ENCODE results near the gene GMDS.

Gene GMDS

DNA sequence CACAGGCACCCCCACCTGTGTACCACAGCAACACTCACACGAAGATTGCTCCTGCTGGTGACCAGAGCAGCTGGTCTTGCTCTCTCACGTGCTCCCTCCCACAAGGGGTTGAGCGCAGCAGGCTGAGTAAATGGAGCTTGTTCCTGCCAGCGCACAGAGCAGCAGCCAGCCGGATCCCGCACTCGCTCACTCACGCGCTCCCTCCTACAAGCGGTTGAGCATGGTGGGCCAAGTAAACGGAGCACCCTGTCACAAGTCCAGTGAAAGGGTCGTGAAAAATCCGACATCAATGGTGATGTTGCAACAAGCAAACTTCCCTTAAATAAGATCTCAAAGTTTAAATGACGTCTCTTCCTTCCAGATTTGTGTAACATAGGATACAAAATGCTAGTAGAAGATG lies 322.0 kb downstream of the GMDS start:
- no peak for DNase-seq

DNA sequence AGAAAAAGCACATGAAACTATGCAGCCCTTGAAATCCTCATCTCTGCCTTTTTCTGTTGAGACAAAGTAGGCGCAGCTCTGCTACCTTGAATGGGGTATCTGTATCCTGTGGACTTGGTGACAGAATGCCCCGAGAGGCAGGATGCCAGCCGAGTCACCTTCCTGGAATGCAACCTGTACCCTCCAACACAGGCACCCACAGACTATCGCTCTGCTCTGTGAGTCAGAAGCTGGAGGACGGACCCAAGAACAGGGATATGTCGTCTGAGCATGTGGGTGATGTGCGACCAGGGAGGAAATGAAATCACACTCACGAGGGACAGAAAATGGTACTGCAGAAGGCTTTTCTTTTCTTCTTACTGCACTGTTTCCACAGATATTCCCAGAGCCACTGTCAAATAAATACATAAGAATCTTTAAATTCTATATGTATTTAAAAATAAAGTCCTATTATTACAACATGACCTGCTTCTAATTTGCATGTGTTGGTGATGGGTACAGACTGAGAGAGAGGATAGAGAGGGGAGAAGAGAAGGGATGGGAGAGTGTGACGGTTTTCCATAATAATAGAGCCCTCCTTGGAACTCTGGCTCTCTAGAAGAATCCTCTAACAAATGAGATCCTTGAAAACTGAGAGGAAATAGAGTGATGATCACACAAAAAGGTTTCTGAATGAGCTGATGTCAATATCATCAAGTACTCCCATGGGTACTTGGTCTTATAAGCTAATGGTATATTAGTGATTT lies 327.6 kb downstream of the GMDS start:
- DNase-seq, result no peak

DNA sequence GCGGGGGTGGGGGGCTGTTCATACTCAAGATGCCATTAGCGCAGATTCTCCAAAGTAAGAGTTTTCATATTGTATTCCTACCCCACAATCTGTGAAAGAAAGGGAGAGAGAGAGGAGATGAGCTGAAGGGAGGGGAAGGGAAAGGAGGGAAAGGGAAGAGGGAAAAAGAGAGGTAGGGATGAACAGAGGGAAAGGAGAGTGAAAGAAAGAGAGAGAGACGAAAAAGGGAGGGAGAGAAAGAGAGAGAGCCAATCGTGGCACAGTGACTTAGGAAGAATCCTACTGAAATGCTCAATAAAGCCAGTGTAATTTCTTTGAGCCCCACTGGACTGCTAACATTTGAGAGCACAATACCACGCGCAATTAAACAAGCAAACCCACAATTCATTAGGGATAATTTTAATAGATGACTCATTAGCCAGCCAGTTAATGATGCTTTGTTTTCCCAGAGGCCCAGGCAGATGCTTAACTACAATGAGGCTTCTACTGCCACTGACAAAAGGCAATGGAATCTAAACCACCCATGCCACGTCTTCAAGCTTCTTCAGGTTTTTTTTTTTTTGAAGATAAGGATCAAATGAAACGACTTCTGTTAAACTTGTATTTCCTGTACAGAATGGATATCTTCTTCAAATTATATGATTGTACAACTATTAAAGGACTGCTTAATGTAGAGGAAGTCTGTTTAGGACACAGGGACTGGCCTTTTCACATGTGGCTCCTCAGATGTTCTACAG lies 328.9 kb downstream of the GMDS start:
- DNase-seq, result no peak

DNA sequence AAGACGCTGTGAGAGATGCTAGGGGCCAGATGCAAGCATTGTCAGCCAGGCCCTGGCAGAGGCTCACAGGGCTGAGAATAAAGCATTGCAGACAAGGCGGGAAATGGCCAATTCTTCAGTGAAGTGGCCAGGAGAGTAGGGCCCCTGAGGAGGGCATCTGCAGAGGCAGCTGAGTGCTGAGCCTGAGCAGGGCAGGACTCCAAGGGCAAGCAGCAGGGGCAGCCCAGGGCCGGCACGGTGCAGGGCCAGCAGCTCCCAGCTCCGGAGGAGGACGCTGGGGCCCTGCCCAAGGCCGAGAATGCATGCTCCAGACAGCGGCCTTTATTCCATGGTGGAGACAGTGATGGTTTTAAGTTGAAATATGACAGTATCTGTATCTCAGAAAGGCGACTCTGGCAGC lies 330.2 kb downstream of the GMDS start:
- no peak for DNase-seq

DNA sequence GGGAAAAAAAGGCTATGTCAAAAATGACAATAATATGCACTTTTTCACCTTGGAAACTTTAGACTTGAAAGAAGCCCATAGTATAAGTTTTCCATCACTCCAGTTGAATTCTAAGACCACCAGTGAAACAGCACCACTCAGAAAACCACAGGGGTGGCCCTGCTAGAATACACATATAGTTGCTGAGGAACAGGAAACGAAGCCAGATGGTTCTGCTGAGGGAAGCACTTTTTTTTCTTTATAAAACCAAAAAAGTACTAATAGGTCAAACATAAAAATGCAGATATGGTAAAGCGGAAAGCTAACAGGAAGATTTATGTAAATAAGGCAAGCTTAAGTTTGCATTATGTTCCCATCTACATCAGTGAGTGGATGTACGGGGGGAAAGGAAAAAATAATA lies 331.8 kb downstream of the GMDS start:
- DNase-seq, result no peak

DNA sequence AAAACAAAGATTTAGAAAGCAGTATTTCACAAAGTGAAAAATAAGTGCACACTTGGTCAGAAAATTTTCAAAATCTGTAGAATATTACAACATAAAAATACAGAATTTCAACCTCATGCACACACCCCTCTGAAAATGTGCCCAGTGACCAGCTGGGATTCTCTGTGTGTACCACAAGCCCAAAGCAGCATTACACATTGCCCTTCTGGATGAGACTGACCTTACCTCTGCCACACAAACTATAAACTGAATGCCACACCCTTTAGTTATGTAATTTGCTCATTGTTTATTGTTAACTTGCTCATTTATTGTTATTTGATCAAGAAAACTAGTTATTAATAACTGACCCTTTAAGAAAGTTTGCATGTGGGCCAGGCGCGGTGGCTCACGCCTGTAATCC lies 332.7 kb downstream of the GMDS start:
- DNase-seq, result no peak

DNA sequence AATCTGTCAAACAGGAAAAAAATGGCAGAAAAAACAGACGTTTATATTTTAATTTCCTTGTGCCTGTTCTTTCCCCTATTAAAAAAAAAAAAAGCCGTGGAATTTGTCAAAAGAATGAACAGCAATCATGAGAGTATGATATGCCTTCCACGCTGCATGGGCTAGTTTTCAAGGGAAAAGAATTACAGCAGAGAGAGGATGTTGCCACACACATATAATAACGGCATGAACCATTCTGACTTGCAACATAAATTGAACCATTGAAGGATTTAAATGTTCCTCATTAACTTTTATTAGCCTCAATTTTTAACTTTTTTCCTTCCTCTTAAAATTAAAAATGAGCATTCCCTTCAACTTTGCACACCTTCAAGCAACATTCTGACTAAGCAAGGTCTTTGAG lies 333.9 kb downstream of the GMDS start:
- DNase-seq, result no peak

DNA sequence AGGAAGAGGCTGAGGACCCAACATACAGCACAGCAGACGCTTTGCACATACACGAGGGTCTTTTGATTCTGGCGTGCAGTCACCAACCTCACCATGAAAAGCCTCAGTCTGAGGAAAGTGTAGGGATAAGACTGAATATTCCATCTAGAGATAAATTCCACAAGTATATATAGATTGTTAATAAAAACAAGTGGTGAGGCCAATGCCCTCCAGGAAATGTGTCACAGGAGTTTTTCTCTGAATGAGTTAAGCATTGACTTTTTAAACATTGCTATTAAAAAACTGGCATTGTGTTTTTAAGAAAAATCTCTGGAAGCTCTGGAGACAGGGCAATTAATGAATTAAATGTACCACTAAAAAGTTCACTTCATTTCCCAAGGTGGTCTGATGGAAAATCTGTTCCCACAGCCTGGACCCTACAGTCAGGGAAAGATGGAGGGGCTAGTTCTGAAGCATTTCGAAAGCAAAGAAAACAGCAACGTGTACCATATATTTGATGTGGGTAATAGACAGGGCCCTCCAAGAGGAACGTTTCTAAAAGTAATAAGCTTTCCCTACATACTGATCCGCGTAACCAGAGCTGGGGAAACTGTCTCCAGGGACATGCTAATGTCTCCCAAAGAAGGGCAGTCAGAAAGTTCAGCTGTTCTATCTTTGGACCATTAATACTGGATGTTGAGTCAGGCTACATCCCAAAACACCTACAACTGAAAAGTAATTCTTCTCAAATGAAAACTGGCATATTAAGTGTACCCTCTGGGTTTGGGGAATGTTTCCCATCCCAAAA lies 334.6 kb downstream of the GMDS start:
- no peak for DNase-seq

DNA sequence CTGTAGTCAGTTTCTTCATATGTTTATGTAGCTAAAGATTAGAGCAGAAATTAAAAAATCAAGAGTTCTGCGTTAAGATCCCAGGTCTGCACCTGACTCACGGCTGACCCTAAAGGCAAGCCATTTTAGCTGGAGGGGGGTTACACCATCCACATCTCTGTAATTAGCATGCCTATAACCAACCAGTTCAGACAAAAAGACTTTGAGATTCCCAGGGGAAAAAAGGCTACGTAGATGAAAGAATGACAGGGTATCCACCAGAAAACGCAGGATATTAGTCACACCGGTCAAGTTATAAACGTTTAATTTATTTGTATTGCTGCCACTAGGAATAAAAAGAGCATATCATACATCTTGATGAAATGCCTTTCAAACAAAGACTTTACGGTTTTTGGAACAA lies 336.6 kb downstream of the GMDS start:
- DNase-seq, result no peak

DNA sequence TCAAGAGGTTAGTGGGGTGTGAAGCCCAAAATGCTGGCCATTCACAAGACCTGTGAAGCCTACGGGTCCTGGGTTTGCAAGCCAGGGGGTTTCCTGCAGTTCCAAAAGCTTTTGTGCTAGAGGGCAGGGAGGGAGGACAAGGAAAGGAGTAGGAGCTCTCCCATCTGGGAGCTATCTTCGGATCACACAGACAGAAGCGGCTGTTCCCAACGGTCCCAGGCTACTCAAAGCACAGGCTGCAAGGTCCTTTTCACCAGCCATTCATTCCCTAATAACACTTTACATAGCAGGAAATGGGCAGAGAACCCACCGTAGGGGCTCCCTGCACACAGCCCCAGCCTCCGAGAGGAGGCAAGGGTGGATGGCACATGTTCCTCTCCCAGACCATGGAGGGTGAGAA lies 338.8 kb downstream of the GMDS start:
- DNase-seq, result no peak

DNA sequence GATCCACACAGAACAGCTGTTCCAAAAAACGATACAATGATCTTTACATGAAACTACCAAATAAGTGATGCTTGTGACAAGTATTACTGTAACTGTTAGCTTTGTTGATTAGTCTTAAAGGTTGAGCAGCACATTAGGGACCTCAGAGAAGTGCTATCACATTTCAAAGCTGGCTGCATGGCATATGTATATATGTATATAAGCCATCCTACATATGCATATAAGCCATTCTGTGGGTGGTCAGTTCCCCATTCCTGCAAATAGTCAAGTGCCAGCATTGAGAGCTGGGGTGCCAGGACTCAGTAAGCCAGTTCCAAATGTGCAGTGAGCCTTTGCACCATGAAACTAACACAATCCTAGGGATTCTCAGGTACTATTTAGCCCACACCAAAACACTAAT lies 339.4 kb downstream of the GMDS start:
- DNase-seq, result no peak

DNA sequence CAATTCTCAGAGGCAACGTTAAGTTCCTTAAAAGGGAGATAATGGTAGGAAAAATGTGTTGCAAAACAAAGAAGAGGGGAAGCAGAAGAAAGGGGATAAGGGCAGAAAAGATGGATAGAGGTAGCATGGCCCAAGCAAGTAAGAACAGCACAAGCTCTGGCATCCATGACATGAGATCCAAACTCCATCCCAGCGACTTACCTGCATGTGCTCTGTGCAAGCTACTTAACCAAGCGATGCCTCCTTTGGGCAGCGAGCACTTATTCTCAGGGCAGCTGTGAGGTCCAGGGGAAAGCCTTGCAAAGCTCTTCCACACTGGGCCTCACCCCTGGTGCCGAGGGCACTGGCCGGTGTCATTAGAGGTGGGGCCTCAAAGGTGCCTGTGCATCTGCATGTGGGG lies 340.5 kb downstream of the GMDS start:
- no peak for DNase-seq

DNA sequence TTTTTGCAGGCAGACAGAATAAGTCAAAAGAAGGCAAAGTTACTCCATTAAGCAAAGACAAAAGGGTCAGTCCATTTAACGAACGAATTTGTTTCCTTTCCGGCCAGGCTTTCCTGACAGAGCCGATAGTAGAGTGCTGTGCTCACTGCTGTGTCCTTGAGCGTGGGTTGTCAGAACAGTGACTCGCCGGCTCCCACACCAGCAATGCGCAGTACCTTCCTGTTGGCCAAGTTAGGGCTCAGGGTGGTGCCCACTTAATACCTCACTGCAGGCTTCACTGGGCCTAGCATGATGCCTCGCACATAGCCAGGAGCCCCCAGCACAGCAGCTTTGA lies 341.0 kb downstream of the GMDS start:
- no peak for DNase-seq

DNA sequence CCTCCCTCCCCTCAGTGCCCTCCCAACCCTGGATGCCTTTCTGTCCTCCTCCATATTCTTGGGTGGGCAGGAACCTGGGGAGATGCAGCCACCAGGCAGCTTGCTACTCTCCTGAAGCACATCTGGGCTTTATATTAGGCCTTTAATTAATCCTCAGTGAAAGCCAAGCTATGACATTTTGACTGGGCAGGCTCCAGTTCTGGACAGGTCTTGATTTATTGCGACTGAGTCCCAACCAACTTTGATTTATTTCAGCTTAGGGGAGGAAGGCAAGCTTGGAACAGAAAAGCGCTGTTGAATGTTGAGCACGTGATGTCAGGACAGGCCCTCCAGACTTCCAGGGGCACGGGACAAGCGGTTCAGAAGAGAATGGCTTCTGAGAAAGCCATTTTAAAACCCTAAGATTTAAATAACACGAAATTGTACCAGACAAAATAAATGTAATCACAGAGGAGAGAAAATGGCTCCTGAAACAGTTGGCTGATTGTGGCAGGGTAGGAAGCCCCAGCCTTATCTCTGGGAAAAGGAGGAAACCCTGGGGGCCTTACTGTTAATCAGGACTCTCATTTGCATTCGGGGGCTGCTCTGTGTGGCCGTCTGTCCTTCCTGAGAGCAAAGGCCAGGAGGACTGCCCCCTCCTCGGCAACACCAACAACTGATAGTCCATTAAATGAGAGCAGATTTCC lies 341.5 kb downstream of the GMDS start:
- DNase-seq, result no peak

DNA sequence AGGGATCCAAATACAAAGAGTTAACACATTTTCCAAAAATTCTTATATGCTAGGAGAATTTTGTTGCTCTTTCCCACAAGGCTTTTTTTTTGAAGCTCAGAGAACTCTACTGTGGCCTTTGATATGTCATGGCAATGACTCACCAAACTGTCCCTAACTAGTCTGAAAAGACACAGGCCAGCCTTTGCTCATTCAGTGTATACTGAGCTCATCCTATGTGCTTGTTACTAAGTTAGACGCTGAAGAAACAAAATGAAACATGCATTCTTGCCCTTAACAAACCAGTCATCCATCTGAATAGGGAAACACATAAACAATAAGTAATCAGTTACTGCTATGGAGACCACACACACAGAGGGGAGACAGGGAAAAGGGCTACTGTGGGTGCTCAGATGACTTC lies 343.8 kb downstream of the GMDS start:
- no peak for DNase-seq

DNA sequence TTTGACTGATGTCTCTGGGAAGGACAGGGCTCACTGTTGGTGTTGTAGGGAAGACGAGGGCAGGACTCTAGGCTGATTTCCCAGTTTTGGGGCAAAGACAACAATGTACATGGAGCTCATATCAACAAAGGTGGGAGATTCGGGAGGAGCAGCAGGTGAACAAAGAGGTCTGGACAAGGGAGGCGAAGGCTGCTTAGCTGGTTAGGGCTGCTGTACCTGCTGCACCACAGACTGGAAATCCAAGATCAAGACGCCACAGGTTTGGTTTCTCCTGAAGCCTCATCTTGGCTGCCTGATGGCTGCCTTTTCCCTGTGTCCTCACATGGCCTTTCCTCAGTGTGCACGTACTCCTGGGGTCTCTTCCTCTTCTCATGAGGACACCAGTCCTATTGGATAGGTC lies 348.5 kb downstream of the GMDS start:
- no peak for DNase-seq

DNA sequence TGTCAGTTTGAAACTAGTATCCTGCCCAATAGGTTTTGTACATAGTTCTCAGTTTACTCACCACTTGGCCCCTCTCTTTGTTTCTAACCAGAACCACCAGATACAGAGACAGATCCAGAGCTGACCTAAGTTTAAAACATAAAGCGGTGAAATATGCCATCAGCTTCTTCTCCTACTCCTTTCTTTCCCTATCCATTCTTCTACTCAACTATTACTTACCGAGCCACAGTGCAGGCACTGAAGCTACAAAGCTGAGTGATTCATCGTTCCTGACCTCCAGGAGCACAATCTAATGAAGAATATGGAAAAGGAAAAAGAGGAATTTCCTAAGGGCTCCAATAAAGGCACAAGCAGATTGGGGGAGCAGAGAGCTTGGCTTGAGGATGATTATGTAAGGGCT lies 349.7 kb downstream of the GMDS start:
- no peak for DNase-seq

DNA sequence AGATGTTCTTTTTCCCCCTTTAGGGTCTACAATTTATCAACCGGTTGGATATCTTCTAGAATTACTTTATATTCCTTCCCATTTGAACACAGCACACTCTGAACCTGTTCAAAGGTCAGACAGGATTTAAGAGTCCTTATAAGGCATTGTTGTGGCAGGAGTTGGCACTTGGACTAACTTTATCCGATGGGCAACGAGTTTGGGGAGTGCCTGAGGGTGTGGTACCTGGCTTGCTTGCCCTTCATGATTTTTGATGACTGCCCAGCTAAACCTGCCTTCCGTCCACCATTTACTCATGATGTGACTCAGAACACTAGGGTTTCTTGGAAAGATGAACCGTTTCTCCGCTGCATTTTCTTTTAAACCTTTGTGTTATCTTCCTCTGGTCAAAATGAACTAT lies 350.5 kb downstream of the GMDS start:
- DNase-seq, result no peak

DNA sequence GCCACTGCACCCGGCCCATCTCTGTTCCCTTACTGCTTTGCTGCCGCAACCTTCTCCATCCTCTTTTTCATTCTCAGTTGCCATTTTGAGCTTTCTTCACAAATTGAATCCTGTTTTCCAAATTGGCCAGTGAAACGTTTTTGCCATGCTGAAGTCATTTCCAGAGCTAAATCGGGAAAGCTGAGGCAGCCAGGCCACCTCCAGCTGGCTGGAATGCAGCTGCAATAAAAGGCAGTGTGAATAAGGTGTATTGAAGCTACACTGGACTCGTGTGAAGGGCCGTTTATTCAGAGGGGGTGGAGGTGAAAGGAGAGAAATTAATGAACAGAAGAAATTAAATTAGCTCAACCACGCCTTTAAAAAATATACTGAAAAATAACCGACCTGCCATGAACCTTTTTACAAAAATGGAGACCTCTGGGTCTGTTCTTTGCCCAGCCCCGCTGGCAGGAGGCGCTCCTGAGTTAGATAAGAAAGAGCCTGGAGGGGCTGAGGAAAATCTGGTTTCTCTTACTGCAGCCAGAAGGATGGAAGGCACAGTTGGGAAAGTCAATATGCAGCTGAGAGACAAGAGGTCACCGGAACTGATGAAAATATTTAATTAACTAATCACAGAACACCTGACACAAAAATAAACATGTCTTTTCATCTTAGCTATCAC lies 351.8 kb downstream of the GMDS start:
- DNase-seq, result no peak

DNA sequence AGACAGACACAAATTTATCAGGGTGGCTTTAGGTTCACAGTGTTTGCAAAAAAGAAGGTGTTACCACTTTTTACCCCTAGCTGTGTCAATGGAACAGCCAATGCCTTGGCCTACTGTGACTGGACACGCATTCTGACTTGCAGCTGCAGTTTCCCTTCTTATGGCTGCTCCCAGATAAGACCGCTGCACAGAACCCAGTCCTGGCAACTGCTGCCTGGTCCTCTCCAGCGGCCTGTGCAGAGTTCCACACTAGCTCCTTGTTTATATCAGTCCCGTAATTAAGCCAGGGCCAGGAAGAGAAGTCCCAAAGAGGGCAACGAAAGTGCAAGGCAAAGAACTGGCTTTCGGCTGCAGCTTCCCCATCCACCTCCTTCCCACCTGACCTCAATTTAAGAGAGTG lies 352.7 kb downstream of the GMDS start:
- no peak for DNase-seq

DNA sequence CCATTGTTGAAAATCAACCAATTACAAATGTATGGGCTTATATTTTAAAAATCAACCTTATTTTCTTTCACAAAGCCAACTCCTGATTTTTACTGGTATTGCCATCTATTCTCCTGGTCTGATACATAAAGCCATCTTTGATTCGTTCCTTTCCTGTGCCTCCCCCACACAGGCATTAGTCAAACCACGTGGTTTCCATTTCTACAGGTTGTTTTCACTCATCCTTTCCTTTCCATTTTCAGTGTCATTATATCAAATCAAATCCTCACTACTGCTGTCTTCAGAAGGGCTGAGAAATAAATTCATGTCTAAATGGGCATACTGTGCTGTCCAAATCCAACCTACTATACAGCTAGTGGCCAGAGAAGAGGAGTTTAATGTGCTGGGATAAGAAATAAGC lies 354.4 kb downstream of the GMDS start:
- DNase-seq, result no peak

DNA sequence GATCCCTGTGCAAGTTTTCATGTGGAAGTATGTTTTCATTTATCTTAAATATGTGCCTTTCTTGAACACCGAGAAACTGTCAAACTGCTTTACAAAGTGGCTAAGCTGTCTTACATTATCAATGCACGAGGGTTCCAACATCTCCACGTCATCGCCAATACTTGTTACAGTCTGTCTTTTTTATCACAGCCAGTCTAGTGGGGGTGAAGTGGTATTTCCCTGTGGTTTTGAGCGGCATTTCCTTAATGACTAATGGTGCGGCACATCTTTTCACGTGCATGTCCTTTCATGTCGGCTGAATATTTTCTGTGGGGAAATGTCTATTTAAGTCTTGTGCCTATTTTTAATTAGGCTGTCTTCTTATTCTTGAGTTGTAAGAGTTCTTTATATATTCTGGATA lies 355.3 kb downstream of the GMDS start:
- DNase-seq, result no peak

DNA sequence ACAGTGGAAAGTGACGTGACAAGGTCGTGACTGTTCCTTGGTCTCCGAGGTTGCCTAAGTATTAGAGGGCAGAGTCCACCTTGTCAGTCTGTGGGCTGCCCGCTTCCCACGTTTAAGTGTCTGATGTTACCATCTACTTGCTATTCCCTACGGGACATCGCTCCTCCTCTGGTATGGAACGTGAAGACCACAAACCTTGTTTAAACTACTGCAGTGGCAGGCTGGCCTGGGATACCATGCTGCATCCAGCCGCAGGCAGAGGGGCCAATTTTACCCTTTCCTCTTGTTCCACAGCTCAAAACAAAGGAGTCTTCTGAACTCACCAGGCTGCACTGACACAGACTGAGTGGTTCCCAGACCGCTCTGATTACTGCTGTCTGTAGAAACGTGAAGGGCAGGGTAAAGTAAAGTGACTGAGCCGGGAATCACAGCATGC lies 359.8 kb downstream of the GMDS start:
- no peak for DNase-seq
